ENCODE measurements around the gene AGBL3. TPM values are rescaled to one million over a fixed set of nuclear protein-coding genes. Genes with fewer than 3 reads are reported as not detected.

AGBL3 gene
- total RNA-seq, 3 donors from 2014 or later (not counting 1 experiment from before 2014, with no cell fraction given) = 0.99 to 2.3 (median 1.4) TPM

DNA sequence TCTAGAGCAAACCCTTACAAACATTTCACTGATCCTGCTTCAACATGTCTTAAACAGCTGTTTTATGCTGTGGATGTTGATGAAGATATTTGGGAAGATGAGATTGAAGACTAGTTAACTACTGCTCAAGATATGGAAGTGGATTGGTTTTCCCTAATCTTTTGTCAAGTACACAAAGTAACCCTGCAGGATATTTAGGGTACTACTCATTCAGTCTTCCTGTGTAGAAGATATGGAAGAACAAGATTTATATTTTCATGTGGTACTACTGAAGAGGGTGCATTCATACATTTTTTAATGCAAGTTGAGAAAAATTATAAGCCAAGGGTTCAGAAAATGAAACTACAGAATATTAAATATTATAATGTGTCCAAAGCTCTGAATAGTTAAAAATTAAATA is 143.3 kb downstream of the AGBL3 start:
- no peak overlapping the region for H3K4me3 ChIP-seq (ENCODE audit: low read length)
- intact Hi-C loops (cut with micrococcal nuclease) = no loop called here
- H3K27me3 ChIP-seq (ENCODE audit: control insufficient read depth, insufficient read depth, low read length) = no peaks in the 10 kb centered on the region
- Mint-ChIP-seq H3K27me3 (ENCODE audit: low read depth in 2 of 2) (peaks cover 0 to 2% of the 10 kb centered on the region in 2 donors), H3K36me3 (peaks cover 10% of the 10 kb centered on the region), H3K4me3 (no peak overlapping the region), H3K27ac (no peak overlapping the region), H3K9me3 (peaks cover 2 to 6% of the 10 kb centered on the region in 2 donors), H3K4me1 (no peaks in the 10 kb centered on the region)
- H3K4me1 ChIP-seq (ENCODE audit: control insufficient read depth, insufficient read depth, low read length) = no peaks in the 10 kb centered on the region
- ATAC-seq (no peak), DNase-seq (no peak)
- H3K9me3 ChIP-seq (ENCODE audit: control insufficient read depth, insufficient read depth, low read length) = peaks cover 6% of the 10 kb centered on the region
- H3K36me3 ChIP-seq (ENCODE audit: control insufficient read depth, insufficient read depth, low read length) = no peaks in the 10 kb centered on the region
- TF ChIP-seq, protein P1, sequence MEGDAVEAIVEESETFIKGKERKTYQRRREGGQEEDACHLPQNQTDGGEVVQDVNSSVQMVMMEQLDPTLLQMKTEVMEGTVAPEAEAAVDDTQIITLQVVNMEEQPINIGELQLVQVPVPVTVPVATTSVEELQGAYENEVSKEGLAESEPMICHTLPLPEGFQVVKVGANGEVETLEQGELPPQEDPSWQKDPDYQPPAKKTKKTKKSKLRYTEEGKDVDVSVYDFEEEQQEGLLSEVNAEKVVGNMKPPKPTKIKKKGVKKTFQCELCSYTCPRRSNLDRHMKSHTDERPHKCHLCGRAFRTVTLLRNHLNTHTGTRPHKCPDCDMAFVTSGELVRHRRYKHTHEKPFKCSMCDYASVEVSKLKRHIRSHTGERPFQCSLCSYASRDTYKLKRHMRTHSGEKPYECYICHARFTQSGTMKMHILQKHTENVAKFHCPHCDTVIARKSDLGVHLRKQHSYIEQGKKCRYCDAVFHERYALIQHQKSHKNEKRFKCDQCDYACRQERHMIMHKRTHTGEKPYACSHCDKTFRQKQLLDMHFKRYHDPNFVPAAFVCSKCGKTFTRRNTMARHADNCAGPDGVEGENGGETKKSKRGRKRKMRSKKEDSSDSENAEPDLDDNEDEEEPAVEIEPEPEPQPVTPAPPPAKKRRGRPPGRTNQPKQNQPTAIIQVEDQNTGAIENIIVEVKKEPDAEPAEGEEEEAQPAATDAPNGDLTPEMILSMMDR (IDR thresholded peaks at IDR 0.05) = no peak
- no peak overlapping the region for H3K27ac ChIP-seq (ENCODE audit: low read length)

DNA sequence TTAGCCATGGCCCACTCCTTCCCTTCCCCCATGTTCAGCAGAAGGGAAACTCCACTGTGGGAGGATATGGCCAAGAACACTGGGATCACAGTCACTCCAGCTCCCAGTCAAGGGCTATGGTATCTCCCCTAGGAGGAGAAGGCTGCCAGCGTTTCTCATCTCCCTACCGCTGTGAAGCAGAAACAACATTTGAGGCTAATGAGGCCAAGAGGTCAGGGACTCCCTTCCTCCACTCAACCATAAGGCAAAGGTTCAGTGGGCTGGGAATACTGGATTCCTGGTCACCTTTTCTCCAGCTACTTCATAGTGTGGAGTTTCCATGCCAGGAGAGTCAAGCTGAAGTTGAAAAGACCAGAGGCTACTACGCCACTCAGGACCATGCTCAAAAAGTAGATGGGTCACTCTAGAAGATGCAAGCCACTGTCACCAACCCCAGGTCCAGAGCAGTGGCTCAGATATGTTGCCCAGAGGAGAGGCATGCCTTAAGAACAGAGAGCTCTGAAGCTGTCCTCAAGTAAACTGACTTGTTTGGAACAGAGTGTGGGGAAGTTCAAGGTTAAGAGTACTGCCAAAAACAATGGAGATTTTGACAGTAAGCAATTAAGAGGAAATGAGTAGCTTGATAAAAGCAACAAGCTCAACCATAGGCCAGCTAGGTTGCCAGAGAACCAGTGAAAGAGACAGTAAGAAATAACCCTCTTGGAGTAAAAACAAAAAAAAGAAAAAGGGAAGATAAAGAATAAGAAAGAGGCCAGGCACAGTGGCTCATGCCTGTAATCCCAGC is 157.8 kb downstream of the AGBL3 start:
- no peak overlapping the region for H3K4me3 Mint-ChIP-seq
- peaks cover 6% of the 10 kb centered on the region for H3K4me1 ChIP-seq (ENCODE audit: control insufficient read depth, insufficient read depth, low read length)
- H3K27me3 Mint-ChIP-seq (ENCODE audit: low read depth in 2 of 2) = no peaks in the 10 kb centered on the region
- ATAC-seq (no peak), DNase-seq (no peak)
- H3K36me3 Mint-ChIP-seq = peaks cover 8% of the 10 kb centered on the region
- no peaks in the 10 kb centered on the region for H3K9me3 Mint-ChIP-seq
- no peak overlapping the region for H3K27ac Mint-ChIP-seq
- H3K4me1 Mint-ChIP-seq = peaks cover 34% of the 10 kb centered on the region in 2 donors
- no peak overlapping the region for H3K4me3 ChIP-seq (ENCODE audit: low read length)
- H3K36me3 ChIP-seq (ENCODE audit: control insufficient read depth, insufficient read depth, low read length) = no peaks in the 10 kb centered on the region
- TF ChIP-seq, protein P1 (IDR thresholded peaks at IDR 0.05) = no peak
- no peaks in the 10 kb centered on the region for H3K27me3 ChIP-seq (ENCODE audit: control insufficient read depth, insufficient read depth, low read length)
- 96% methylated on average over 3 of the region's 3 CpGs for WGBS (ENCODE audit: insufficient coverage)
- intact Hi-C loops (cut with micrococcal nuclease) = no loop called here
- no peak overlapping the region for H3K27ac ChIP-seq (ENCODE audit: low read length)
- no peaks in the 10 kb centered on the region for H3K9me3 ChIP-seq (ENCODE audit: control insufficient read depth, insufficient read depth, low read length)

DNA sequence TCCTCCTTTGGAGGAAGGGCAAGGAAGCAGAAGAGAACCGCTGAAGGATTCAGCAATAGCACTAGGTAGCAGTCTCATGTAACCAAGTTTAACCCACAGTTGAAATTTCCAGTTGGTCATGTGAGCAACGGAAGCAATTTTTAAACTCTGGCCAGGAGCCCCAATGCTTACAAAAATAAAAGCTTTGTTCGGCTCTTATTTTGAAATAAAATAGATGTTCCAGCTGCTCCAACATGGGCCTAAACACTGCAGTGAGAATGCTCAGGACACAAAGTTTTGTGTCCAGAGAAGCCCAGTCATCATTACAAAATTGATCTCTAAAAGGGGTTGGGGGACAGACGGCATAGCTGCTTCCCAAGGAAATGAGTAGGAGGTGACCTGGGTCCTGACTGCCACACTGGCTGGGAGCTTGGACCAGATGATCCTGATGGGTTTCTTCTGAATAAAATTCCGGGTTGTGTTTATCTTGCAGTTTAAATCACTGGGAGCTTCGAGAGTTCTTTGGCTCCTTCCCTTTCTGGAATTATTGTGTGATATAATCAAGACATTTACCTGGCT is 161.1 kb downstream of the AGBL3 start:
- WGBS (ENCODE audit: insufficient coverage) = 0% methylated on average over 6 of the region's 6 CpGs
- Mint-ChIP-seq H3K27ac (peak overlapping the region; percentile 95 to 98), H3K4me3 (peak overlapping the region; percentile 93), H3K4me1 (peaks cover 57 to 59% of the 10 kb centered on the region in 2 donors), H3K36me3 (peaks cover under 1% of the 10 kb centered on the region), H3K9me3 (no peaks in the 10 kb centered on the region), H3K27me3 (ENCODE audit: low read depth in 2 of 2) (no peaks in the 10 kb centered on the region)
- DNase-seq = peak in 1 of 2 donors; percentile 62
- intact Hi-C loops (cut with micrococcal nuclease) = loop anchor here (2.0 kb wide), 1 partner anchor 63 kb away; the partner anchor contains the start of gene WDR91
- Histone ChIP-seq H3K27me3 (ENCODE audit: control insufficient read depth, insufficient read depth, low read length) (no peaks in the 10 kb centered on the region), H3K9me3 (ENCODE audit: control insufficient read depth, insufficient read depth, low read length) (no peaks in the 10 kb centered on the region), H3K4me3 (ENCODE audit: low read length) (peak overlapping the region; percentile 66), H3K27ac (ENCODE audit: low read length) (peak overlapping the region; percentile 98), H3K4me1 (ENCODE audit: control insufficient read depth, insufficient read depth, low read length) (peaks cover 21% of the 10 kb centered on the region), H3K36me3 (ENCODE audit: control insufficient read depth, insufficient read depth, low read length) (peaks cover 2% of the 10 kb centered on the region)
- TF ChIP-seq, protein P1 (IDR thresholded peaks at IDR 0.05) = no peak
- peak; percentile 29 to 50 (median 38) for ATAC-seq

Measured in natural killer cell (primary cell).